Uterus (tissue), 2 donors: ENCODE data around the gene ATP9B.

Source experiments
- POLR2A ChIP-seq, 2 donors: fragments of 450-650 bp; IDR thresholded peaks; one replicate each; pipeline ENCODE4 v1.6.1; 2016; ENCODE audit warnings: antibody characterized with exemption in 2 of 2, mild to moderate bottlenecking in 1 of 2, moderate library complexity in 1 of 2
- TF ChIP-seq, protein P1 (sequence below), 4 experiments: fragments of 200-600 bp in 2 of 4; fragments of 450-650 bp in 2 of 4; sonication (generic) in 2 of 4; IDR thresholded peaks; one replicate each; pipeline ENCODE4 v1.5.1; 2016 to 2019; ENCODE audit warnings: antibody characterized with exemption in 4 of 4, mild to moderate bottlenecking in 2 of 4, moderate library complexity in 1 of 4

DNA sequence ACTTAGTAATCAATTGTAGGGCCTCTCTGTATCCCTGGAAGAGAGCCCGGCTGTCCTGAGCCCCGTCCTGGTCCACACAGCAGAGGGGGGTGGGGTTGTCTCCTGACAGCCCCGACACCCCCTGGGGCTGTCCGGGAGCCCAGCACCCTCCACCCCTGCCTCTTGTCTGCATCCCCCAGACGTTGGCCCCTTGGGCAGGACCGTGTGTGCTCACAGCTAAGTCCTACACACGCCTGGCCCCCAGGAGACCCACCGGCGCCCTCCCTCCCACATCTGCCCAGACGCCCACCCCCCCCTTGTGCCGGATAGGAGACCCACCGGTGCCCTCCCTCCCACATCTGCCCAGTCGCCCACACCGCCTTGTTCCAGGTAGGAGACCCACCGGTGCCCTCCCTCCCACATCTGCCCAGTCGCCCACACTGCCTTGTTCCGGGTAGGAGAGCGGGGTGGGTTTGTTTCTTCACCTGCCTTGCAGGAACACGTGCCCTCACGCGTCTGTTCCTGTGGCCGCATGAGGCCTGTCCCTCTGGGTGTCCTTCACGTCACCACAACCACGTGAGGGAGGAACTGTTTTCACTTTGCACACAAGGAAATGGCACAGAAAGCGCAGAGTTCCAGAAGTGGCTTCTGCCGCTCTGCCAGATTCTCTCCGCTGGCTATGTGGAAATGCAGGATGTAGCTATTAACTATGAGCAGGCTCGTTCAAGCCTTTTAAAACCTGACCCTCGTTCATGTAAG, 265.5 kb downstream of the ATP9B start:
- TF ChIP-seq POLR2A (IDR thresholded peaks at IDR 0.05) = no peak
- TF ChIP-seq, protein P1, sequence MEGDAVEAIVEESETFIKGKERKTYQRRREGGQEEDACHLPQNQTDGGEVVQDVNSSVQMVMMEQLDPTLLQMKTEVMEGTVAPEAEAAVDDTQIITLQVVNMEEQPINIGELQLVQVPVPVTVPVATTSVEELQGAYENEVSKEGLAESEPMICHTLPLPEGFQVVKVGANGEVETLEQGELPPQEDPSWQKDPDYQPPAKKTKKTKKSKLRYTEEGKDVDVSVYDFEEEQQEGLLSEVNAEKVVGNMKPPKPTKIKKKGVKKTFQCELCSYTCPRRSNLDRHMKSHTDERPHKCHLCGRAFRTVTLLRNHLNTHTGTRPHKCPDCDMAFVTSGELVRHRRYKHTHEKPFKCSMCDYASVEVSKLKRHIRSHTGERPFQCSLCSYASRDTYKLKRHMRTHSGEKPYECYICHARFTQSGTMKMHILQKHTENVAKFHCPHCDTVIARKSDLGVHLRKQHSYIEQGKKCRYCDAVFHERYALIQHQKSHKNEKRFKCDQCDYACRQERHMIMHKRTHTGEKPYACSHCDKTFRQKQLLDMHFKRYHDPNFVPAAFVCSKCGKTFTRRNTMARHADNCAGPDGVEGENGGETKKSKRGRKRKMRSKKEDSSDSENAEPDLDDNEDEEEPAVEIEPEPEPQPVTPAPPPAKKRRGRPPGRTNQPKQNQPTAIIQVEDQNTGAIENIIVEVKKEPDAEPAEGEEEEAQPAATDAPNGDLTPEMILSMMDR (IDR thresholded peaks at IDR 0.05) = no peak
